Sigmoid colon (tissue), 7 donors: ENCODE results near the gene SLC25A24. TPM values are rescaled to one million over a fixed set of nuclear protein-coding genes. Genes with fewer than 3 reads are reported as not detected.

Source experiments
- DNase-seq: peaks from one replicate; pipeline ENCODE4 v3.0.0-alpha.2; 2019
- H3K27ac ChIP-seq, 4 donors: fragments of 200-600 bp; sonication (generic); one replicate each; pipeline ENCODE4 v1.5.1; 2016 to 2019; ENCODE audit warnings: mild to moderate bottlenecking in 1 of 4
- H3K27me3 ChIP-seq, 3 donors: fragments of 200-600 bp; sonication (generic); one replicate each; pipeline ENCODE4 v1.5.1; 2019; ENCODE audit warnings: mild to moderate bottlenecking in 1 of 3
- H3K36me3 ChIP-seq, 4 donors: fragments of 200-600 bp; sonication (generic); one replicate each; pipeline ENCODE4 v1.5.1; 2016 to 2019
- H3K4me1 ChIP-seq, 4 donors: fragments of 200-600 bp; sonication (generic); one replicate each; pipeline ENCODE4 v1.5.1; 2017 to 2019
- H3K4me3 ChIP-seq, 4 donors: fragments of 200-600 bp; sonication (generic); one replicate each; pipeline ENCODE4 v1.5.1; 2017 to 2019; ENCODE audit warnings: mild to moderate bottlenecking in 2 of 4, moderate library complexity in 1 of 4
- H3K9me3 ChIP-seq, 4 donors: fragments of 200-600 bp in 3 of 4; sonication (generic) in 3 of 4; one replicate each; pipeline versions ENCODE4 v1.5.1 to v1.6.1; 2013 to 2019
- CTCF ChIP-seq, 4 experiments: fragments of 450-650 bp in 3 of 4; fragments of 200-600 bp in 1 of 4; IDR thresholded peaks; one replicate each; pipeline ENCODE4 v1.5.1; 2016 to 2019; ENCODE audit warnings: antibody characterized with exemption in 4 of 4, mild to moderate bottlenecking in 3 of 4, moderate library complexity in 2 of 4
- EP300 ChIP-seq, 4 donors: sonication (generic); formaldehyde crosslinking; IDR thresholded peaks; one replicate each; pipeline ENCODE4 v1.6.1; 2017; ENCODE audit warnings: antibody characterized with exemption in 4 of 4
- POLR2A ChIP-seq, 2 donors: fragments of 450-650 bp; IDR thresholded peaks; one replicate each; pipeline ENCODE4 v1.6.1; 2016; ENCODE audit warnings: antibody characterized with exemption in 2 of 2, mild to moderate bottlenecking in 2 of 2, moderate library complexity in 2 of 2
- POLR2AphosphoS5 ChIP-seq, 4 donors: sonication (generic); formaldehyde crosslinking; IDR thresholded peaks; one replicate each; pipeline ENCODE4 v1.6.1; 2017; ENCODE audit warnings: antibody characterized with exemption in 4 of 4
- WGBS, 2 donors: extraction: QIAGEN DNeasy Blood & Tissue Kit; methylation state at CpG; one replicate each; pipeline ENCODE4 v1.1.7; 2013; 5-methylcytosine and 5-hydroxymethylcytosine counted together
- intact Hi-C: fragments of 100-400 bp; cut with DNase I; formaldehyde crosslinking; loops from one replicate; pipeline ENCODE4 v1.15.1; 2023
- polyA plus RNA-seq, 3 donors: library from polyadenylated mRNA; stranded (reverse); fragments of 200-250 nt; gene quantifications; one replicate each; pipeline ENCODE4 v1.2.3, GENCODE V29; 2013
- total RNA-seq, 4 donors: library from RNA; depleted of rRNA; stranded (reverse); fragments of >200 nt; gene quantifications; one replicate each; pipeline ENCODE4 v1.1.0, GENCODE V29; 2016
- donor health status: healthy with polysubstance abuse.
- donor health status: Bipolar disorder and iron deficiency.
- donor health status: healthy.

The SLC25A24 gene
- total and polyA plus RNA-seq, 7 donors = 20.2 to 47.6 (median 28.5) TPM

GRCh38 chr1:108121358-108122143 is 78.6 kb downstream of the SLC25A24 start:
- Histone ChIP-seq H3K36me3 (no peaks in the 10 kb centered on the region), H3K4me1 (no peaks in the 10 kb centered on the region), H3K9me3 (no peaks in the 10 kb centered on the region), H3K27ac (no peak overlapping the region), H3K27me3 (peaks cover 0 to 6% (median 0%) of the 10 kb centered on the region in 3 donors), H3K4me3 (no peak overlapping the region)
- WGBS, 2 donors = 65 to 83% methylated on average over 33 of the region's 36 CpGs
- no peak for DNase-seq
- no peak for TF ChIP-seq CTCF (IDR thresholded peaks at IDR 0.05)
- no peak for TF ChIP-seq EP300 (IDR thresholded peaks at IDR 0.05)
- no peak for TF ChIP-seq POLR2A (IDR thresholded peaks at IDR 0.05)
- TF ChIP-seq POLR2AphosphoS5 (IDR thresholded peaks at IDR 0.05) = no peak
- intact Hi-C loops = no loop called here

- intact Hi-C loops = no loop called here
- DNase-seq = no peak
- WGBS, 2 donors = 82 to 86% methylated on average over 6 of the region's 6 CpGs
Observed at GRCh38 chr1:108120163-108120562, 80.0 kb downstream of the SLC25A24 start.

GRCh38 chr1:108119500-108119899 is 80.6 kb downstream of the SLC25A24 start:
- intact Hi-C loops = no loop called here
- no peaks in the 10 kb centered on the region for H3K4me1 ChIP-seq
- no peak overlapping the region for H3K27ac ChIP-seq
- no peaks in the 10 kb centered on the region for H3K9me3 ChIP-seq
- H3K27me3 ChIP-seq = peaks cover 0 to 6% (median 0%) of the 10 kb centered on the region in 3 donors
- TF ChIP-seq CTCF (IDR thresholded peaks at IDR 0.05) (no peak), POLR2A (IDR thresholded peaks at IDR 0.05) (no peak), EP300 (IDR thresholded peaks at IDR 0.05) (no peak), POLR2AphosphoS5 (IDR thresholded peaks at IDR 0.05) (no peak)
- no peak overlapping the region for H3K4me3 ChIP-seq
- no peaks in the 10 kb centered on the region for H3K36me3 ChIP-seq
- DNase-seq = no peak
- 39 to 42% methylated on average over 5 of the region's 5 CpGs for WGBS, 2 donors

More at GRCh38 chr1:108120163-108120562, 80.0 kb downstream of the SLC25A24 start:
- H3K36me3 ChIP-seq = no peaks in the 10 kb centered on the region
- H3K9me3 ChIP-seq = no peaks in the 10 kb centered on the region
- H3K27me3 ChIP-seq = peaks cover 0 to 6% (median 0%) of the 10 kb centered on the region in 3 donors
- TF ChIP-seq POLR2AphosphoS5 (IDR thresholded peaks at IDR 0.05) (no peak), CTCF (IDR thresholded peaks at IDR 0.05) (no peak), POLR2A (IDR thresholded peaks at IDR 0.05) (no peak), EP300 (IDR thresholded peaks at IDR 0.05) (no peak)
- H3K4me3 ChIP-seq = no peak overlapping the region
- H3K4me1 ChIP-seq = no peaks in the 10 kb centered on the region
- H3K27ac ChIP-seq = no peak overlapping the region

- no peak for DNase-seq
- Histone ChIP-seq H3K27me3 (peaks cover 0 to 6% (median 0%) of the 10 kb centered on the region in 3 donors), H3K9me3 (no peaks in the 10 kb centered on the region), H3K27ac (no peak overlapping the region), H3K36me3 (no peaks in the 10 kb centered on the region), H3K4me1 (no peaks in the 10 kb centered on the region), H3K4me3 (no peak overlapping the region)
- 84 to 91% methylated on average over 5 of the region's 5 CpGs for WGBS, 2 donors
- intact Hi-C loops = no loop called here
- TF ChIP-seq POLR2A (IDR thresholded peaks at IDR 0.05) (no peak), POLR2AphosphoS5 (IDR thresholded peaks at IDR 0.05) (no peak), CTCF (IDR thresholded peaks at IDR 0.05) (no peak)
Observed at GRCh38 chr1:108117945-108118902, 81.9 kb downstream of the SLC25A24 start.
